Loucy (cell line): ENCODE measurements around the gene RS1.

ENCODE experiments used
- H2AFZ ChIP-seq: fragments of 200-600 bp; sonication (generic); 2 replicates; pipeline ENCODE4 v1.6.0; 2016; ENCODE audit warnings: antibody characterized with exemption, mild to moderate bottlenecking, low read length, moderate library complexity
- H3F3A ChIP-seq: fragments of 200-600 bp; 2 replicates; pipeline ENCODE4 v1.6.0; 2016; ENCODE audit warnings: antibody characterized with exemption, low read depth, mild to moderate bottlenecking
- H3K27me3 ChIP-seq: fragments of 200-600 bp; sonication (generic); 2 replicates; pipeline ENCODE4 v1.6.1; 2014; ENCODE audit warnings: low read length, mild to moderate bottlenecking; ENCODE audit not compliant: insufficient read depth, poor library complexity, severe bottlenecking
- H3K36me3 ChIP-seq: fragments of 200-600 bp; sonication (generic); 2 replicates; pipeline ENCODE4 v1.6.1; 2016; ENCODE audit warnings: low read length; ENCODE audit not compliant: insufficient read depth
- H3K4me1 ChIP-seq: fragments of 200-600 bp; sonication (generic); 2 replicates; pipeline ENCODE4 v1.5.1; 2014; ENCODE audit warnings: low read length, mild to moderate bottlenecking; ENCODE audit not compliant: insufficient read depth, poor library complexity, severe bottlenecking
- H3K4me2 ChIP-seq: fragments of 200-600 bp; sonication (generic); 2 replicates; pipeline ENCODE4 v1.6.0; 2014; ENCODE audit warnings: antibody characterized with exemption, low read length, low read depth, mild to moderate bottlenecking; ENCODE audit not compliant: poor library complexity, severe bottlenecking
- H3K4me3 ChIP-seq: fragments of 200-600 bp; sonication (generic); 2 replicates; pipeline ENCODE4 v1.5.1; 2014; ENCODE audit warnings: low read length, mild to moderate bottlenecking, mixed read lengths; ENCODE audit not compliant: poor library complexity, severe bottlenecking
- H3K79me2 ChIP-seq: fragments of 200-600 bp; sonication (generic); 2 replicates; pipeline ENCODE4 v1.6.1; 2014; ENCODE audit warnings: low read length; ENCODE audit not compliant: insufficient read depth
- H3K9ac ChIP-seq: fragments of 200-600 bp; sonication (generic); 2 replicates; pipeline ENCODE4 v1.6.0; 2014; ENCODE audit warnings: mild to moderate bottlenecking, low read depth, low read length, moderate library complexity; ENCODE audit not compliant: poor library complexity, severe bottlenecking
- H3K9me2 ChIP-seq: fragments of 200-600 bp; sonication (generic); replicated peaks from 2 replicates; pipeline ENCODE4 v1.6.1; 2016; ENCODE audit warnings: low read depth, low read length, mixed read lengths
- H3K9me3 ChIP-seq: fragments of 200-600 bp; sonication (generic); 2 replicates; pipeline ENCODE4 v1.6.1; 2014; ENCODE audit warnings: mild to moderate bottlenecking, antibody characterized with exemption, low read length, low read depth; ENCODE audit not compliant: insufficient read depth
- H4K20me1 ChIP-seq: fragments of 200-600 bp; sonication (generic); 2 replicates; pipeline ENCODE4 v1.6.0; 2014; ENCODE audit warnings: antibody characterized with exemption, low read length, mild to moderate bottlenecking; ENCODE audit not compliant: insufficient read depth, poor library complexity, severe bottlenecking
- CTCF ChIP-seq: fragments of 200-600 bp; sonication (generic); conservative IDR thresholded peaks from 2 replicates; pipeline ENCODE4 v1.5.1; 2014; ENCODE audit warnings: mild to moderate bottlenecking, antibody characterized with exemption, low read length
- EZH2phosphoT487 ChIP-seq: fragments of 200-600 bp; IDR thresholded peaks from 2 replicates; pipeline ENCODE4 v1.6.1; 2018; ENCODE audit warnings: antibody characterized with exemption, mild to moderate bottlenecking, moderate library complexity, borderline replicate concordance

The RS1 gene

GRCh38 chrX:18701621-18702361, 29.9 kb upstream of the RS1 start:
- TF ChIP-seq CTCF: no peak
- no peak for TF ChIP-seq EZH2phosphoT487
- H4K20me1 ChIP-seq: no peaks in the 10 kb centered on the region
- no peak overlapping the region for H3K9ac ChIP-seq
- no peaks in the 10 kb centered on the region for H3K9me2 ChIP-seq
- no peaks in the 10 kb centered on the region for H3K36me3 ChIP-seq
- H3K4me3 ChIP-seq: no peak overlapping the region
- H2AFZ ChIP-seq: no peak overlapping the region
- H3K9me3 ChIP-seq: no peaks in the 10 kb centered on the region
- H3K4me2 ChIP-seq: no peak overlapping the region
- no peaks in the 10 kb centered on the region for H3F3A ChIP-seq
- H3K4me1 ChIP-seq: no peaks in the 10 kb centered on the region
- no peaks in the 10 kb centered on the region for H3K79me2 ChIP-seq
- no peaks in the 10 kb centered on the region for H3K27me3 ChIP-seq

DNA sequence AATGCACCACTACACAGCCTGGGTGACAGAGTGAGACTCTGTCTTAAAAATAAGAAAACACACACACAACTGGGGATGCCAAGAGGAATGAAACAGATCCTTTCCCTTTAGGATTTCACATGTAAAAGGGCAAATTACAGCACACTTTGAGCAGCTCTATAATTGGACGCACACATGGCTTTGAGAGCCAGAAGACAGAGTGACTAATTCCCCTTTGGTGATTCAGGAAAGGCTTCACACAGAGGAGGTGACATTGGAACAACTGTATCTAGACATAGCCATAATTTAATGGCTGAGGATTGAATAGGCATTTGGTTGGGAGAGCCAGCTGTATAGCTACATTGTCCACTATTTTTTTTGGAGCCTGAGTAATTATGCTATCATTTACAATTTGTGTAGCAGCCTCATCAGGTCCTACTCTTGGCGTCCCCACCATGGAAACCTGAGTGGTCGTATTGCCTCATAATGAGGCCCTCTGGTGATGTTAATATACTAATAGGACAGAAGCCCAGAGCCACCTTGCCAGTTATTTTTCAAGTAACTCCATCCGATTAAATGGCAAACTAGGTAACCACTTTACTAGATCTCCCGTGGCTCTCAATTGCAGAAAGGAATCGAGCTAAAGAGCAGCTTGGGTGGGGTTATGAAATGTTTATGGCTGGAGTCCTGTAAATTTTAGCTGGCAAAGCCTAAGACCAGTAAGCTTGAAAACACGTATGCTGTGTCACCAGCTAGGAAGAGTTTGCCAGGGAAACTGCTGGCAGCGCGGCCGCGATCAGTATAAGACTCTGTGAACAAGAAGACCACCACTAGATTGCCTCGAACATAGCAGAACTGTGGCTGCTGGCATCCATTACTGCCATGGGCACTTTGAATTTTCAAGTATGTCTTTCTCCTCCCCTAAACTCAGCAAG, 27.1 kb upstream of the RS1 start:
- no peak overlapping the region for H2AFZ ChIP-seq
- H3K79me2 ChIP-seq: no peaks in the 10 kb centered on the region
- no peaks in the 10 kb centered on the region for H3K27me3 ChIP-seq
- H3K4me3 ChIP-seq: no peak overlapping the region
- H3K9me2 ChIP-seq: no peaks in the 10 kb centered on the region
- H3F3A ChIP-seq: no peaks in the 10 kb centered on the region
- H3K4me1 ChIP-seq: no peaks in the 10 kb centered on the region
- no peaks in the 10 kb centered on the region for H3K9me3 ChIP-seq
- no peaks in the 10 kb centered on the region for H3K36me3 ChIP-seq
- no peak overlapping the region for H3K9ac ChIP-seq
- no peaks in the 10 kb centered on the region for H4K20me1 ChIP-seq
- TF ChIP-seq EZH2phosphoT487 (no peak), CTCF (no peak)
- H3K4me2 ChIP-seq: no peak overlapping the region

- no peak overlapping the region for H3K4me3 ChIP-seq
- H3K4me1 ChIP-seq: no peaks in the 10 kb centered on the region
- no peaks in the 10 kb centered on the region for H3K79me2 ChIP-seq
- no peaks in the 10 kb centered on the region for H4K20me1 ChIP-seq
- H3K9ac ChIP-seq: no peak overlapping the region
- no peaks in the 10 kb centered on the region for H3K9me3 ChIP-seq
- TF ChIP-seq CTCF (no peak), EZH2phosphoT487 (no peak)
- H3K27me3 ChIP-seq: no peaks in the 10 kb centered on the region
- H3K9me2 ChIP-seq: no peaks in the 10 kb centered on the region
- H3F3A ChIP-seq: no peaks in the 10 kb centered on the region
- H2AFZ ChIP-seq: no peak overlapping the region
- H3K36me3 ChIP-seq: no peaks in the 10 kb centered on the region
- H3K4me2 ChIP-seq: no peak overlapping the region
Observed at GRCh38 chrX:18696653-18697052, 24.7 kb upstream of the RS1 start.
